HCT116 (cell line): Measurements from ENCODE around the gene PLAC9. TPM values are rescaled to one million over a fixed set of nuclear protein-coding genes. Genes with fewer than 3 reads are reported as not detected.

ENCODE experiments used
- ATAC-seq: fragments of 200-7000 bp; cut with Tn5 transposase; 2 replicates; pipeline ENCODE4 v1.9.1; 2020; ENCODE audit warnings: mild to moderate bottlenecking, moderate library complexity
- BruUV-seq: library from RNA; stranded (reverse); fragments of 400-500 nt; replicated peaks from 2 replicates; lab custom pipeline; 2021; lab: Mats Ljungman, UMichigan
- CTCF ChIA-PET: fragments of 300-600 bp; sonication (Branson Sonifier 250); formaldehyde crosslinking; loops from one replicate; lab custom pipeline; 2021; ENCODE audit warnings: antibody characterized with exemption; lab: Charles Lee
- POLR2A ChIA-PET: fragments of 300-600, 350-600 bp; sonication (Branson Sonifier 250); formaldehyde crosslinking; loops from one replicate; lab custom pipeline; 2021; ENCODE audit warnings: antibody characterized with exemption; lab: Charles Lee
- RAD21 ChIA-PET, 2 experiments: fragments of 300-600 bp; sonication (Branson Sonifier 250); formaldehyde crosslinking; loops; one replicate each; lab custom pipeline; 2023; ENCODE audit warnings: low total read pairs in 2 of 2; ENCODE audit not compliant: uncharacterized antibody in 2 of 2, unreplicated experiment in 2 of 2, low non-redundant PET in 1 of 2; lab: Charles Lee
- DNase-seq: peaks from one replicate; pipeline ENCODE4 v3.0.0-alpha.2; 2010; ENCODE audit warnings: low read depth, low spot score
- H2AFZ ChIP-seq: fragments of 200-600 bp; shearing (Covaris generic), sonication (generic); 2 replicates; pipeline ENCODE4 v1.6.1; 2017; ENCODE audit warnings: low read depth, mixed run types, mixed read lengths, antibody characterized with exemption, low read length; ENCODE audit not compliant: poor library complexity, severe bottlenecking
- H3K27ac ChIP-seq: 2 replicates; pipeline ENCODE4 v1.5.1; 2012; ENCODE audit warnings: low read depth, low read length
- H3K27me3 ChIP-seq: fragments of 200-600 bp; sonication (generic); 2 replicates; pipeline ENCODE4 v1.6.1; 2016; ENCODE audit warnings: mixed run types, low read length, mixed read lengths; ENCODE audit not compliant: insufficient read depth
- H3K36me3 ChIP-seq, 2 experiments: fragments of 200-500 bp in 1 of 2; fragments of 200-600 bp in 1 of 2; sonication (Bioruptor generic) in 1 of 2; sonication (generic) in 1 of 2; 2 replicates each; pipeline versions ENCODE4 v1.5.1 to v1.6.1; 2014 to 2016; ENCODE audit warnings: low read length in 2 of 2, inconsistent platforms in 1 of 2, mixed read lengths in 1 of 2, mixed run types in 1 of 2; ENCODE audit not compliant: insufficient read depth in 2 of 2, control insufficient read depth in 1 of 2
- H3K4me1 ChIP-seq, 2 experiments: fragments of 200-600 bp in 1 of 2; sonication (generic) in 1 of 2; 2 replicates each; pipeline versions ENCODE4 v1.5.1 to v1.6.1; 2012 to 2017; ENCODE audit warnings: low read length in 2 of 2, inconsistent platforms in 1 of 2, mild to moderate bottlenecking in 1 of 2, mixed read lengths in 1 of 2, mixed run types in 1 of 2, moderate library complexity in 1 of 2; ENCODE audit not compliant: insufficient read depth in 2 of 2, control insufficient read depth in 1 of 2
- H3K4me2 ChIP-seq: fragments of 200-600 bp; sonication (generic); 2 replicates; pipeline ENCODE4 v1.6.1; 2017; ENCODE audit warnings: mixed run types, low read length, mixed read lengths
- H3K4me3 ChIP-seq, 2 experiments: fragments of 200-600 bp in 1 of 2; sonication (generic) in 1 of 2; replicated peaks in 1 of 2; 2 replicates each; pipeline ENCODE4 v1.5.1; 2011 to 2016; ENCODE audit warnings: low read length in 2 of 2, control low read depth in 1 of 2, low read depth in 1 of 2, mild to moderate bottlenecking in 1 of 2, mixed read lengths in 1 of 2, mixed run types in 1 of 2
- H3K79me2 ChIP-seq: fragments of 200-600 bp; sonication (generic); 2 replicates; pipeline ENCODE4 v1.6.1; 2017; ENCODE audit warnings: mild to moderate bottlenecking, mixed run types, low read length, moderate library complexity, mixed read lengths; ENCODE audit not compliant: insufficient read depth
- H3K9ac ChIP-seq: fragments of 200-600 bp; sonication (generic); 2 replicates; pipeline ENCODE4 v1.6.1; 2016; ENCODE audit warnings: low read length, mixed read lengths
- H3K9me2 ChIP-seq: fragments of 200-600 bp; sonication (generic), shearing (Covaris generic); 2 replicates; pipeline ENCODE4 v1.6.1; 2017; ENCODE audit warnings: mixed run types, mild to moderate bottlenecking, moderate library complexity; ENCODE audit not compliant: insufficient read depth
- H3K9me3 ChIP-seq, 2 experiments: fragments of 200-500 bp in 1 of 2; fragments of 200-600 bp in 1 of 2; sonication (Bioruptor generic) in 1 of 2; sonication (generic) in 1 of 2; 2 replicates each; pipeline ENCODE4 v1.6.1; 2014 to 2017; ENCODE audit warnings: low read length in 2 of 2, mixed read lengths in 2 of 2, inconsistent platforms in 1 of 2, low read depth in 1 of 2, mild to moderate bottlenecking in 1 of 2, mixed run types in 1 of 2, moderate library complexity in 1 of 2; ENCODE audit not compliant: control insufficient read depth in 1 of 2, insufficient read depth in 1 of 2
- H4K20me1 ChIP-seq: fragments of 200-600 bp; sonication (generic), shearing (Covaris generic); 2 replicates; pipeline ENCODE4 v1.6.1; 2017; ENCODE audit warnings: mixed run types, mild to moderate bottlenecking, moderate library complexity; ENCODE audit not compliant: insufficient read depth
- CEBPB ChIP-seq: IDR thresholded peaks from 2 replicates; pipeline ENCODE4 v1.6.1; 2012; ENCODE audit warnings: low read depth
- EGR1 ChIP-seq: IDR thresholded peaks from 2 replicates; pipeline ENCODE4 v1.6.1; 2012; ENCODE audit warnings: low read depth
- FOSL1 ChIP-seq: IDR thresholded peaks from 2 replicates; pipeline ENCODE4 v1.6.1; 2012; ENCODE audit warnings: low read depth
- REST ChIP-seq: IDR thresholded peaks from 2 replicates; pipeline ENCODE4 v1.6.1; 2012; ENCODE audit warnings: low read depth
- SP1 ChIP-seq: IDR thresholded peaks from 2 replicates; pipeline ENCODE4 v1.6.1; 2012; ENCODE audit warnings: low read depth
- ZBTB33 ChIP-seq: IDR thresholded peaks from 2 replicates; pipeline ENCODE4 v1.6.1; 2011; ENCODE audit warnings: mild to moderate bottlenecking, low read length, moderate library complexity; ENCODE audit not compliant: insufficient replicate concordance; ENCODE audit errors: extremely low read depth
- intact Hi-C: fragments of 100-400 bp; cut with micrococcal nuclease; formaldehyde crosslinking; loops from 2 replicates; pipeline ENCODE4 v1.10.0; 2022
- total RNA-seq: library from RNA; stranded (reverse); gene quantifications from one replicate; pipeline ENCODE4 v1.2.1, GENCODE V29; 2021; ENCODE audit not compliant: unreplicated experiment

PLAC9 gene
- total RNA-seq, 1 experiment from 2014 or later, result not detected

- Histone ChIP-seq H2AFZ (no peak overlapping the region), H3K79me2 (peaks cover 100% of the 10 kb centered on the region), H3K9me2 (no peaks in the 10 kb centered on the region), H3K27ac (no peak overlapping the region), H3K9me3 (no peaks in the 10 kb centered on the region), H3K4me3 (no peak overlapping the region), H3K4me1 (peaks cover 0 to 23% of the 10 kb centered on the region in 2 experiments; a peak in 2 of 4 replicates), H3K27me3 (no peaks in the 10 kb centered on the region), H3K4me2 (no peak overlapping the region), H3K9ac (no peak overlapping the region), H4K20me1 (peaks cover 34% of the 10 kb centered on the region), H3K36me3 (peaks cover 0 to 21% of the 10 kb centered on the region in 2 experiments; a peak in 1 of 4 replicates)
- BruUV-seq, result no TSS peak
- TF ChIP-seq REST, result no peak
- TF ChIP-seq EGR1, result no peak
- TF ChIP-seq FOSL1, result no peak
- no peak for TF ChIP-seq CEBPB
- TF ChIP-seq ZBTB33, result no peak
- TF ChIP-seq SP1, result no peak
- ATAC-seq, result no peak
- intact Hi-C loops, result no loop called here
- ChIA-PET CTCF (no interaction called here), POLR2A (interaction anchor here (1.1 kb wide), 1 partner anchor 13 kb away, joined by 3 read pairs; no protein-coding TSS in a partner anchor), RAD21 (no interaction called here)
- no peak for DNase-seq
Measured at GRCh38 chr10:80183436-80183835, 50.9 kb downstream of the PLAC9 start.
